MG63 (cell line): ENCODE measurements around the gene RAD52. TPM values are rescaled to one million over a fixed set of nuclear protein-coding genes. Genes with fewer than 3 reads are reported as not detected.

Experiments
- DNase-seq: peaks from one replicate; pipeline ENCODE4 v3.0.0-alpha.2; 2020
- H3K27me3 ChIP-seq: fragments of 250-450 bp; sonication (Bioruptor Pico); 2 replicates; pipeline ENCODE4 v1.5.1; 2020; ENCODE audit warnings: mild to moderate bottlenecking, moderate library complexity
- H3K36me3 ChIP-seq: fragments of 250-450 bp; sonication (Bioruptor Pico); 2 replicates; pipeline ENCODE4 v1.5.1; 2020; ENCODE audit warnings: mild to moderate bottlenecking, moderate library complexity
- H3K4me3 ChIP-seq: fragments of 250-450 bp; sonication (Bioruptor Pico); 2 replicates; pipeline ENCODE4 v1.5.1; 2020; ENCODE audit warnings: mild to moderate bottlenecking, moderate library complexity
- H3K9me3 ChIP-seq: fragments of 250-450 bp; sonication (Bioruptor Pico); 2 replicates; pipeline ENCODE4 v1.5.1; 2020; ENCODE audit warnings: mild to moderate bottlenecking, moderate library complexity
- total RNA-seq: library from RNA; depleted of rRNA; stranded (reverse); fragments of >200 nt; shearing (Covaris generic); gene quantifications from 2 replicates; pipeline ENCODE4 v1.2.3, GENCODE V29; 2014; ENCODE audit warnings: low replicate concordance

Gene RAD52
- total RNA-seq, 1 experiment from 2014 or later: 7.3 TPM

DNA sequence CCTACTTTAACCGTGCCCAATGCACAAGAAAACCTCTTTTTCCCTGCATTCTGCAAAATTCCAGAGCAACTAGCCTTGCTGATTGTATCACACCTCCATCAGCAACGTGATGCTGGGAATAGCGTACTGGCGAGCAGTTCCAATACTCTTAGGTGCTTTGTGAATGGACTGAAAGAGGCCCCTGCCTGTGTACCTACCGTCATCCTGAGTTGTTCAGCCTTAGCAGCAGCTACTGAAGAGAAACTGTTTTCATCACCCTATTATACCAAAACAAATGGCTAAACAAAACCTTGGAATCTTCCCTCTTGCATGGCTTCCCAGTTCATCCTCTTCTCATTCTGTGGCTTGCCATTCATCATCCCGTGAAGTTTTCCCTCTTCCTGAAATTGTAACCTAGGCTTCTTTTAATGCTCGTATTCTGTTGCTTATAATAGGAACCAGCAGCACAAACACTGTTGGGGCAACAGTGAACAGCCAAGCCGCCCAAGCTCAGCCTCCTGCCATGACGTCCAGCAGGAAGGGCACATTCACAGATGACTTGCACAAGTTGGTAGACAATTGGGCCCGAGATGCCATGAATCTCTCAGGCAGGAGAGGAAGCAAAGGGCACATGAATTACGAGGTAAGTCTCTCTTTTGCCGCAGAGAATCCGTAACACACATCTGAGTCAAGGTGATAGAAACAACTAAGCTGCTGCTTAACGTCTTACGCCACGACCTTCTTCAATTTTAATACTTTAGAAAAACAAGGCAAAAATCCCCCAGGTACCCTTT, 41.9 kb downstream of the RAD52 start:
- Histone ChIP-seq H3K36me3 (peaks cover 82% of the 10 kb centered on the region), H3K27me3 (no peaks in the 10 kb centered on the region)

DNA sequence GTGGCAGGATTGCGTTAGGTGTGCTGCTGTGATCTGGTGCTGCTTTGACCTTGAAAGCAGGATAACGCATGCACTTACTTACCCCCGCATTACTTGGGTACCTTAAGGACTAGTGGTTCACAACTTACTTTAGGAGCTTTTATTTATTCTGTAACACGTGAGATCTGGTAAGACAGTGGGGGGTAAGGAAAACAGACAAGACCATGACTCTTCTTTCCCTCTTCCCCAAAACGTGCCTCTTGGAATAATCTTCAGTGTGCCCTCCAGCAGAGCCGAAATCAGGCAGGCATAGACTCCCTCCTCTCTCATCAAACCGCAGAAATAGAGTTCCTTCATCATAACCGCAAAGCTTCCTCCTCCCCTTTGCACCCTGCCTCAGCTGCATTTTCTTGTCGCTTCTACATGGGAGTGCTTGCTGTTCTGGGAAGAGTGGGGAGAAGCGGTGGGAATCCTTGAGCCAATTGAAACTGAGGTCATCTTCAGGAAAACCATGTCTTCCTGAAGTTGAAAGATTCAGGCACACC, 43.4 kb downstream of the RAD52 start:
- Histone ChIP-seq H3K9me3 (no peaks in the 10 kb centered on the region), H3K4me3 (no peak overlapping the region), H3K36me3 (peaks cover 81% of the 10 kb centered on the region), H3K27me3 (no peaks in the 10 kb centered on the region)
- DNase-seq: no peak

More for the DNA sequence above, 41.9 kb downstream of the RAD52 start:
- Histone ChIP-seq H3K4me3 (no peak overlapping the region), H3K9me3 (no peaks in the 10 kb centered on the region)
- no peak for DNase-seq

DNA sequence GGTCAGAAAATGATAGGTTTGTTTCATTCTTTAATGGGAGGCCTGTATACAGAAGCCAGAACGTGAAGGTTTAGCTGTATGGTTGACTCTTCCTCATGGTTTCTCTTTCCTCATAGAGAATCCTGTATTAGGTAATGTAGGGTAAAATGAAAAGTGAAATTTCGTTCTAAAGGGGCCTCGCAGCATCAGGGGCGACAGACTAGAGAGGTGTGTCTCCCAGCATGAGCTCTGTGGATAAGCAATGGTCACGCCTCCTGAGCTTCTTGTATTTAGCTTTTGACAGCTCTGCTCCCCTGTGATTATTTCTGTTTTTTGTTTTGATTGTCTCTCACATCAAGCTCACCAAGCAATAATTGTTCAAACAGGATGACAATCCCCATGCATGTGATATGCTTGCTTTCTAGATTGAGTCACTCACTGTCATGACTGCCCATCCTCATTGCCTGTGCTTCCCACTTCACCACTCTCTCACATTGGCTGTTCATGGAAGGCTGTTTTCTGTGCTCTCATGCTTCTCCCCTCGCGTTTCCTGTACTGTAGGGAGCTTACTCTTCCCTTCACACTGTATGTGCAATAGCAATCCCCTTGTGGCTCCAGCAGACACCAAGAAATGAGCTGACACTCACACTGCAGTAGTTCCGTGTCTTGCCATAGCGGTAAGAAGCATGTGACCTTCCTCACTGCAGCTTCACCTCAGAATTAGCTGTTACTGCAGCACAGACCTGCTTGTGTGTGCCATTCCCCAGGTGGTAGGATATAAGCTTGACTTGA, 44.0 kb downstream of the RAD52 start:
- DNase-seq: no peak
- no peaks in the 10 kb centered on the region for H3K27me3 ChIP-seq
- H3K36me3 ChIP-seq: peaks cover 86% of the 10 kb centered on the region
- H3K9me3 ChIP-seq: no peaks in the 10 kb centered on the region
- no peak overlapping the region for H3K4me3 ChIP-seq

DNA sequence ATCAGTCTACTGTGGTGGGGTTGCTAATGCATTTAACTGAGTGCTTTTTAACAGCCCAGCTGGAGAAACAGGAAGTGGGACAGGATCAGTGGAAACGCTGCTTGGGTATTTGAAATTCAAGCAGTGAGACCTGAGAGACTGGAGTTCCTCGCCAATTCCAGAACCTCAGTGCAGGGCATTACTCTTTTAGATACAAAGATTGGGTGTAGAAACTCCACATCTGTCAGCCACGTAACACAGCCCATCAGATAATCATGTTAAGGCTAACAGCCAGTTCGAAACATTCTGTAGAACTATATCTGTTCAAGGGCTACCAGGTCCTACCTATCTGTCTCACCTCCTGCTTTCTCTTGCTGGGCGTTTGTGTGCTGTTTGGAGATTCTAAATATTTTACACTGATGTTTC, 45.5 kb downstream of the RAD52 start:
- no peak for DNase-seq
- H3K36me3 ChIP-seq: peaks cover 82% of the 10 kb centered on the region

DNA sequence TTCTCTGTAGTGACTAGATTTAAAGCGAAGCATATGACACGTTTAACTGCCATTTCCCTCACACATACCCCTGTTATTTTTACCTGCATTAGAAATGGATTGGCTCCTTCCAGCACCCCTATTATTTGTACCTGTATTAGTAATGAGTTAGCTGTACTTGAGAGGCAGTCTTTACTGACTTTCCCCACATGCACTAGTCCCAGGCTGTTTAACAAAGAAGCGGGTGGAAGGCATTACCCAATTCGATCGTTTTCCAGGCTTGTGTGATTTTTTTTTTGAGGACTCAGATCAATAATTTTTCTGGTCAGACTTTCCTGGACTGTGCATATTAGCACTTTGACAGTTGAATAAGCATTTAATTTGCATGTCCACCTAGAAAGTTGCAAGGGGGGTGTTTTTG, 46.4 kb downstream of the RAD52 start:
- peaks cover 80% of the 10 kb centered on the region for H3K36me3 ChIP-seq
- no peak for DNase-seq
- no peaks in the 10 kb centered on the region for H3K9me3 ChIP-seq
- no peaks in the 10 kb centered on the region for H3K27me3 ChIP-seq
- no peak overlapping the region for H3K4me3 ChIP-seq

More for the DNA sequence above, 45.5 kb downstream of the RAD52 start:
- no peak overlapping the region for H3K4me3 ChIP-seq
- H3K9me3 ChIP-seq: no peaks in the 10 kb centered on the region
- no peaks in the 10 kb centered on the region for H3K27me3 ChIP-seq

DNA sequence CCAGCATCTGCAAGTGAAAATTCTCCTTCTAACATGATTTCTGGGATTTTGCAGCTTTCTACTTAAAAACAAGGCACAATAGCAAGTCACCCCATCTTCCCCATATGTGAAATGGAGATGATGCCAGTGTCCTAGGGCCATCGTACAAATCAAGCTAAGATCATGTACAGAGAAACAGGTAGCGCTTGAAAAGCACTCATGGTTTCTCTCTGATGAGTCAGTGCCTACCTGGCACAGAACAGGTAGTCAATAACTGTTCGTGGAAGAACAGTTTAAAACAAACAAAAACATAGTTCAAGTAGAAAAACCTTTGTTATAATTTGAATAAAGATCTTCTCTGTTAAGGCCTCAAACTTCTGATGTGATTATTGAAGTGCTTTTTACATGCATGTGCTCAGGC, 46.9 kb downstream of the RAD52 start:
- Histone ChIP-seq H3K9me3 (no peaks in the 10 kb centered on the region), H3K4me3 (no peak overlapping the region), H3K36me3 (peaks cover 80% of the 10 kb centered on the region), H3K27me3 (no peaks in the 10 kb centered on the region)
- no peak for DNase-seq

DNA sequence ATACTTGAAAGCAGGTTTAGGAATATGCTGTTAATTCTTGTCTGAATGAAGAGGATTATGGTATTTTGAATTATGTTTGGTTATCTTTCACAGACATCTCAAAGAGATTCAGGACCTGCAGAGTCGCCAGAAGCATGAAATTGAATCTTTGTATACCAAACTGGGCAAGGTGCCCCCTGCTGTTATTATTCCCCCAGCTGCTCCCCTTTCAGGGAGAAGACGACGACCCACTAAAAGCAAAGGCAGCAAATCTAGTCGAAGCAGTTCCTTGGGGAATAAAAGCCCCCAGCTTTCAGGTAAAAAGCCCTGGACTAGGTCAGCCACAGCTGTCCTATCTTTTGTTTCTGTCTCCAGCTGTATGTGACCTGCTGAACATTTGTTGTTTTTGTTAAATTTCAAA, 52.1 kb downstream of the RAD52 start:
- Histone ChIP-seq H3K4me3 (no peak overlapping the region), H3K27me3 (no peaks in the 10 kb centered on the region), H3K9me3 (no peaks in the 10 kb centered on the region), H3K36me3 (peaks cover 69% of the 10 kb centered on the region)
- DNase-seq: no peak

DNA sequence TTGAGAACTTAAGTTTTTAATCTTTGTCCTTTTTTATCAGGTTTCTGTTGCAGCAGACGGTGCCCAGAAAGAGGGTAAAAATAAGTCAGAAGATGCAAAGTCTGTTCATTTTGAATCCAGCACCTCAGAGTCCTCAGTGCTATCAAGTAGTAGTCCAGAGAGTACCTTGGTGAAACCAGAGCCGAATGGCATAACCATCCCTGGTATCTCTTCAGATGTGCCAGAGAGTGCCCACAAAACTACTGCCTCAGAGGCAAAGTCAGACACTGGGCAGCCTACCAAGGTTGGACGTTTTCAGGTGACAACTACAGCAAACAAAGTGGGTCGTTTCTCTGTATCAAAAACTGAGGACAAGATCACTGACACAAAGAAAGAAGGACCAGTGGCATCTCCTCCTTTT, 53.5 kb downstream of the RAD52 start:
- no peak overlapping the region for H3K4me3 ChIP-seq
- no peak for DNase-seq
- H3K36me3 ChIP-seq: peaks cover 69% of the 10 kb centered on the region
- no peaks in the 10 kb centered on the region for H3K9me3 ChIP-seq
- H3K27me3 ChIP-seq: no peaks in the 10 kb centered on the region

DNA sequence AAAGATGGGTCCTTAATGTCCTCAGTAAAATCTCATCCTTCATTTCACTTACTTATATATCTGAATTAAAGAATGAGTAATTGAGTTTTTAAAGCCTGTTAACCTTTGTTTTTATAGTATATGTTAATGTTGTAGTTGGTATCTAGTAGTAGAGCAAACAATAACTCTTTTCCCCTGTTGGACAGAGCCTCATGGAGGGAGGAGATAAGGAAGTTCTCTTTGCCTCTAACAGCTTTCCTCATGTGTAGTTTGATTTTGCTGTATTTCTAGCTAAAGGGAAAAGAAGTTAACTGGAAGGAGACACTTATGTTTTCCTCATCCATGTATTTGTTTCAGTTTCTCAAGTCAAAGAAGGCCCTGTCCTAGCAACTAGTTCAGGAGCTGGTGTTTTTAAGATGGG, 55.3 kb downstream of the RAD52 start:
- Histone ChIP-seq H3K27me3 (no peaks in the 10 kb centered on the region), H3K36me3 (peaks cover 58% of the 10 kb centered on the region), H3K4me3 (no peak overlapping the region), H3K9me3 (no peaks in the 10 kb centered on the region)
- DNase-seq: no peak

DNA sequence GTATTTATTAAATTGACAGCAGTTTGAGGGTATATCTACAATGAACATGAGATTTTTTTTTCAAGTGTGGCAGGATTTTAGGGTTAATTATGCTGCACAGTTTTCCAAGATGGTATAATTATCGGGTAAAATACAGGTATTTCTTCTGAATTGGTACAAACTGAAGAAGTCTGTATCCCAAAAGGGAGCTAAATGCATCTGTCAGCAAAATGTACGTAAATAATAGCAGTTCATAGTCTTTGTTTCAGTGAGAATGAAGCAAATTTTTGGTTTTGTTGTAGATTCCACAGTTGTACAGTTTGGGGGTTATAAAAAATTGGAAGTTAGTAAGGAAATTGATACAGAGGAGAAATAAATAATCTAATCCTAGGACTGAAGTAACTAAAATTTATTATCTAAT, 63.3 kb downstream of the RAD52 start:
- peaks cover 85% of the 10 kb centered on the region for H3K36me3 ChIP-seq
- DNase-seq: no peak
- H3K27me3 ChIP-seq: no peaks in the 10 kb centered on the region
- H3K9me3 ChIP-seq: no peaks in the 10 kb centered on the region
- H3K4me3 ChIP-seq: no peak overlapping the region

DNA sequence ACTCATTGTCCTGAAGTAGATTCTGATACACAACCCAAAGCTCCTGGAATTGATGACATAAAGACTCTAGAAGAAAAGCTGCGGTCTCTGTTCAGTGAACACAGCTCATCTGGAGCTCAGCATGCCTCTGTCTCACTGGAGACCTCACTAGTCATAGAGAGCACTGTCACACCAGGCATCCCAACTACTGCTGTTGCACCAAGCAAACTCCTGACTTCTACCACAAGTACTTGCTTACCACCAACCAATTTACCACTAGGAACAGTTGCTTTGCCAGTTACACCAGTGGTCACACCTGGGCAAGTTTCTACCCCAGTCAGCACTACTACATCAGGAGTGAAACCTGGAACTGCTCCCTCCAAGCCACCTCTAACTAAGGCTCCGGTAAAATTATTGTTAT, 63.8 kb downstream of the RAD52 start:
- Histone ChIP-seq H3K27me3 (no peaks in the 10 kb centered on the region), H3K36me3 (peaks cover 85% of the 10 kb centered on the region)

DNA sequence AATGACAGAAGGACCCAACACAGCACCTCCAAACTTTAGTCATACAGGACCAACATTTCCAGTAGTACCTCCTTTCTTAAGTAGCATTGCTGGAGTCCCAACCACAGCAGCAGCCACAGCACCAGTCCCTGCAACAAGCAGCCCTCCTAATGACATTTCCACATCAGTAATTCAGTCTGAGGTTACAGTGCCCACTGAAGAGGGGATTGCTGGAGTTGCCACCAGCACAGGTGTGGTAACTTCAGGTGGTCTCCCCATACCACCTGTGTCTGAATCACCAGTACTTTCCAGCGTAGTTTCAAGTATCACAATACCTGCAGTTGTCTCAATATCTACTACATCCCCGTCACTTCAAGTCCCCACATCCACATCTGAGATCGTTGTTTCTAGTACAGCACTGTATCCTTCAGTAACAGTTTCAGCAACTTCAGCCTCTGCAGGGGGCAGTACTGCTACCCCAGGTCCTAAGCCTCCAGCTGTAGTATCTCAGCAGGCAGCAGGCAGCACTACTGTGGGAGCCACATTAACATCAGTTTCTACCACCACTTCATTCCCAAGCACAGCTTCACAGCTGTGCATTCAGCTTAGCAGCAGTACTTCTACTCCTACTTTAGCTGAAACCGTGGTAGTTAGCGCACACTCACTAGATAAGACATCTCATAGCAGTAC, 64.6 kb downstream of the RAD52 start:
- DNase-seq: no peak
- H3K9me3 ChIP-seq: no peaks in the 10 kb centered on the region
- no peak overlapping the region for H3K4me3 ChIP-seq
- H3K27me3 ChIP-seq: no peaks in the 10 kb centered on the region
- H3K36me3 ChIP-seq: peaks cover 88% of the 10 kb centered on the region

More for the DNA sequence above, 63.8 kb downstream of the RAD52 start:
- Histone ChIP-seq H3K4me3 (no peak overlapping the region), H3K9me3 (no peaks in the 10 kb centered on the region)
- no peak for DNase-seq

DNA sequence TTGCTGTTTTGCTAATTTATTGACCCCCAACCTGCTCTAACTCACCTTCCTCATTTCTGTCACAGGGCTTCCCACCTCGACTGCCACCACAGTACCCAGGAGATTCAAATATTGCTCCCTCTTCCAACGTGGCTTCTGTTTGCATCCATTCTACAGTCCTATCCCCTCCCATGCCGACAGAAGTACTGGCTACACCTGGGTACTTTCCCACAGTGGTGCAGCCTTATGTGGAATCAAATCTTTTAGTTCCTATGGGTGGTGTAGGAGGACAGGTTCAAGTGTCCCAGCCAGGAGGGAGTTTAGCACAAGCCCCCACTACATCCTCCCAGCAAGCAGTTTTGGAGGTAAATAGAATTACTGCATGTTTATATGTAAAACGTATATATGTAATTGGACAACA, 68.8 kb downstream of the RAD52 start:
- Histone ChIP-seq H3K27me3 (no peaks in the 10 kb centered on the region), H3K9me3 (no peaks in the 10 kb centered on the region), H3K4me3 (no peak overlapping the region), H3K36me3 (peaks cover 71% of the 10 kb centered on the region)
- DNase-seq: no peak

DNA sequence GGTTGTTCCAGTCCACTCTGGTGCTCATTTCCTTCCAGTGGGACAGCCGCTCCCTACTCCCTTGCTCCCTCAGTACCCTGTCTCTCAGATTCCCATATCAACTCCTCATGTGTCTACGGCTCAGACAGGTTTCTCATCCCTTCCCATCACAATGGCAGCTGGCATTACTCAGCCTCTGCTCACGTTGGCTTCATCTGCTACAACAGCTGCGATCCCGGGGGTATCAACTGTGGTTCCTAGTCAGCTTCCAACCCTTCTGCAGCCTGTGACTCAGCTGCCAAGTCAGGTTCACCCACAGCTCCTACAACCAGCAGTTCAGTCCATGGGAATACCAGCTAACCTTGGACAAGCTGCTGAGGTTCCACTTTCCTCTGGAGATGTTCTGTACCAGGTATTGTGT, 69.9 kb downstream of the RAD52 start:
- Histone ChIP-seq H3K27me3 (no peaks in the 10 kb centered on the region), H3K36me3 (peaks cover 66% of the 10 kb centered on the region), H3K4me3 (no peak overlapping the region), H3K9me3 (no peaks in the 10 kb centered on the region)
- peak; percentile 19 for DNase-seq

DNA sequence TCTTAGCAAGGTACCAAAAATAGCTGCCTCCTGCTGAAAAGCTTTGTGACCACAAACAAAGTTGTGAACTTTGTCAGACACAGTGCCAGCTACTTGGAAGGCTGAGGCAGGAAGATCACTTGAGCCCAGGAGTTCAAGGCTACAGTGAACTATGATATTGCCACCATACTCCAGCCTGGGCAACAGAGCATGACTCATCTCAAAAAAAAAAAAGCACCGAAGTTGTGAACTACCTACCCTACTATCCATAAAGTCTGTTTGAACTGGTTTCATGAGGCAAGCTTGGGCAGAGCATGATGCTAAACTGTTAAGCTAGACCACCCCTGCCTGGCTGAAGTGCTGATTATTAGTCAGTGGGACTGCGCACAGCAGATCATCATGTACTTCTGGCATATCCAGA, 75.5 kb downstream of the RAD52 start:
- H3K4me3 ChIP-seq: no peak overlapping the region
- no peaks in the 10 kb centered on the region for H3K9me3 ChIP-seq
- no peaks in the 10 kb centered on the region for H3K27me3 ChIP-seq
- peaks cover 53% of the 10 kb centered on the region for H3K36me3 ChIP-seq
- no peak for DNase-seq

DNA sequence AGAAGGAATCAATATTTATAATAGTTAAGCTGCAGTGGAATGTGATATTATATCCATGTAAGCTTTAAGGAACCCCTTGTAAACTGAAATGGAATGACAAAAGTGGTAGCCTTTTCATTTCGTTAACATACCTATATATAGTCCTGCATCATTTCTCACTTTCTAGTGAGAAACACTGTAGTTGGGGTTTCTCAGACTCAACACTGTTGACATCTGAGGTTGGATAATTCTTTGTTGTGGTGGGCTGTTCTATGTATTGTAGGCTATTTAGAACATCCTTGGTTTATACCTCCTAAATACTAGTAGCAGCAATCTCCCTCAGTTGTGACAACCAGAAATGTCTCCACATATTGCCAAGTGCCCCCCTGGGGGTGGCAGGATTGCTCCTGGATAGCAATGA, 79.1 kb downstream of the RAD52 start:
- Histone ChIP-seq H3K9me3 (no peaks in the 10 kb centered on the region), H3K27me3 (no peaks in the 10 kb centered on the region), H3K36me3 (peaks cover 70% of the 10 kb centered on the region), H3K4me3 (no peak overlapping the region)
- DNase-seq: no peak

DNA sequence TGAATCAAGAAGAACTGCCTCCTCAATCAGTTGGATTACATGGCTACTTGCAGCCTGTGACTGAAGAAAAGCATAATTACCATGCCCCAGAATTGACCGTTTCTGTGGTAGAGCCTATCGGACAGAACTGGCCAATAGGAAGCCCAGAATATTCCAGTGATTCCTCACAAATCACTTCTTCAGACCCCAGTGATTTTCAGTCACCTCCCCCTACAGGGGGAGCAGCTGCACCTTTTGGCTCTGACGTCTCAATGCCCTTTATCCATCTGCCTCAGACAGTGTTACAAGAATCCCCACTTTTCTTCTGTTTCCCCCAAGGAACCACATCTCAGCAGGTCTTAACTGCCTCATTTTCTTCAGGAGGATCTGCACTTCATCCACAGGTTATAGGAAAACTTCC, 80.8 kb downstream of the RAD52 start:
- H3K9me3 ChIP-seq: no peaks in the 10 kb centered on the region
- peaks cover 71% of the 10 kb centered on the region for H3K36me3 ChIP-seq
- no peak for DNase-seq
- H3K4me3 ChIP-seq: no peak overlapping the region
- H3K27me3 ChIP-seq: no peaks in the 10 kb centered on the region
